ENCODE data around the gene SH3BP5. TPM values are rescaled to one million over a fixed set of nuclear protein-coding genes. Genes with fewer than 3 reads are reported as not detected.

Gene SH3BP5
- total and polyA plus RNA-seq, 8 donors = 2.8 to 9.8 (median 6.2) TPM

DNA sequence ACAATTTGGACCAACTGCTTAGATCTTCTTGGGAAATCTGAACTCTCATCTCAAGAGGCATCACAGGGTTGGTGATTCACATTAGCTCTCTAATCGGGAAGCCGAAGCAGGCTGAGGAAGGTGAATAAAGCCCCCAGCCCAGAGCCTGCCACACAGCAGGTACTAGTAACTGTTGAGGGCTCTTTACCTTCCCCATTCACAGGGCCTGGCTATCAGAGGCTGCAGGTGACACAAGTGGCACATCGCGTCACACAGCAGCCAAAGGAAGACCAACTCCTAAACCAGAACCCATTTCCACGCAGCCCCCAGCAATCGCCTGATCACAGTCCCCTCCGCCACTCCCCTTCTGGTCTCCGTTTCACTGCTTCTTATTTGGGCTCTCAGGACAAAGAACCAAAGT, 29.2 kb downstream of the SH3BP5 start:
- Histone ChIP-seq H3K27ac (no peak overlapping the region), H3K27me3 (no peaks in the 10 kb centered on the region), H3K4me3 (no peak overlapping the region), H3K4me1 (peaks cover 0 to 7% (median 0%) of the 10 kb centered on the region in 3 donors), H3K9me3 (no peaks in the 10 kb centered on the region), H3K36me3 (no peaks in the 10 kb centered on the region)
- 88 to 95% methylated on average over 8 of the region's 8 CpGs for WGBS, 2 donors
- intact Hi-C loops (cut with DNase I) = no loop called here
- ATAC-seq = no peak
- no peak for DNase-seq
- FAIRE-seq = no peak
- TF ChIP-seq, protein P1, sequence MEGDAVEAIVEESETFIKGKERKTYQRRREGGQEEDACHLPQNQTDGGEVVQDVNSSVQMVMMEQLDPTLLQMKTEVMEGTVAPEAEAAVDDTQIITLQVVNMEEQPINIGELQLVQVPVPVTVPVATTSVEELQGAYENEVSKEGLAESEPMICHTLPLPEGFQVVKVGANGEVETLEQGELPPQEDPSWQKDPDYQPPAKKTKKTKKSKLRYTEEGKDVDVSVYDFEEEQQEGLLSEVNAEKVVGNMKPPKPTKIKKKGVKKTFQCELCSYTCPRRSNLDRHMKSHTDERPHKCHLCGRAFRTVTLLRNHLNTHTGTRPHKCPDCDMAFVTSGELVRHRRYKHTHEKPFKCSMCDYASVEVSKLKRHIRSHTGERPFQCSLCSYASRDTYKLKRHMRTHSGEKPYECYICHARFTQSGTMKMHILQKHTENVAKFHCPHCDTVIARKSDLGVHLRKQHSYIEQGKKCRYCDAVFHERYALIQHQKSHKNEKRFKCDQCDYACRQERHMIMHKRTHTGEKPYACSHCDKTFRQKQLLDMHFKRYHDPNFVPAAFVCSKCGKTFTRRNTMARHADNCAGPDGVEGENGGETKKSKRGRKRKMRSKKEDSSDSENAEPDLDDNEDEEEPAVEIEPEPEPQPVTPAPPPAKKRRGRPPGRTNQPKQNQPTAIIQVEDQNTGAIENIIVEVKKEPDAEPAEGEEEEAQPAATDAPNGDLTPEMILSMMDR (IDR thresholded peaks at IDR 0.05) = no peak

DNA sequence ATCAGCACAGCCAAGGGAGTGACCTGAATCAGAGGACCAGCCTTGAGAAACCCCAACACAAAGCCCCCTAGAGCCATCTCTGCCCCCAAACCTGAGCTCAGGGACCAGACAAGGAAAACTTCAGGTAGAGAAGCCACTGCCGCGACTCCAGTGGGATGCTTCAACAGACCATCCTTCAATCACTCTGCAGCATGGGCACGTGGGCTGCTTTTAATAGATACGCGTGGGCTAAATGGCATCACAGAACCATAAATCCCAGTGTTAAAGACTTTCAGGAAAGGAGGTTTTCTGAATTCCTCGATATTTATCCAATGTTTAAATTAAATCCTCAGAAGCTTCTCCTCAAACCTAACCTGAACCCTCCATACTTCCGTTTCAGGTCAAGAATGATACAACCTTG, 30.6 kb downstream of the SH3BP5 start:
- H3K27ac ChIP-seq = no peak overlapping the region
- FAIRE-seq (no peak), ATAC-seq (no peak), DNase-seq (peak in 1 of 6 donors; percentile 8)
- WGBS, 2 donors = 91 to 92% methylated on average over 7 of the region's 7 CpGs
- H3K4me1 ChIP-seq = peaks cover 0 to 7% (median 0%) of the 10 kb centered on the region in 3 donors
- no peaks in the 10 kb centered on the region for H3K27me3 ChIP-seq
- no peak overlapping the region for H3K4me3 ChIP-seq
- H3K36me3 ChIP-seq = no peaks in the 10 kb centered on the region
- TF ChIP-seq, protein P1 (IDR thresholded peaks at IDR 0.05) = no peak
- intact Hi-C loops (cut with DNase I) = no loop called here
- no peaks in the 10 kb centered on the region for H3K9me3 ChIP-seq

DNA sequence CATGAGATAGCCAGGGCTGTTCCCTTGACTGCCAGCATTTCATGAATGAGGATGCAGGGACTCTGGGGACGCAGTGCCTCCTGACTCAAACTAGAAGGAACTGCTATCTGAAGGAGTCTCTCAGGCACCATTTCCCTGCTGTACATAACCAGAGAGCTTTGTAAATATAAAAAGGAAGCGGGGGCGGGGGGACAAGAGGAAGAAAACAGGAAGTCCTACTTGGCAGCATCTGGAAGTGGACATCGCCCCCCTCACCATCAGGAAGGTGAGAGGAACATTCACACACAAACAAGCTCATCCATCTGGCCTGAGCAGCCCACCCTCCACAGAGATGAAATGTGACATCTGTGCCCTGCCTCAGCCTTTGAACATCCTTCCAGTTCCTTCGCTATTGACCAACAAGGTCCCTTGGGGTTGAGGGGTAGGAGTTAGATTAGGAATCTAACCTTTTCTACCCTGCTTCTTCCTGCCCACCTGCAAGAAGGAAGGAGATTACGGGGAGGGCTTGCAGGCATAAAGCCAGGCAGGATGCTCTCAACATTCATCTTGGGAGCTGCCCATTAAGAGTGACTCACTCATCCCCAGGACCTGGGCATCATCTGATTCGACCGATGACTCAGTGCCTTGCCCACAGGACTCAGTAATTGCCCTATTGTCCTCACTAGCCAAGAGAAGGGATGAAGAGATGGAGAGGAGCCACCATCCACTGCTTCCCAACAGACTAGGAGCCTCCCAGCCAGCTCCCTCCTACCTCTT, 31.9 kb downstream of the SH3BP5 start:
- FAIRE-seq (no peak), DNase-seq (peak in 1 of 6 donors; percentile 19), ATAC-seq (peak in 1 of 4 donors; percentile 65)
- no peaks in the 10 kb centered on the region for H3K36me3 ChIP-seq
- TF ChIP-seq, protein P1 (IDR thresholded peaks at IDR 0.05) = no peak
- no peaks in the 10 kb centered on the region for H3K27me3 ChIP-seq
- intact Hi-C loops (cut with DNase I) = no loop called here
- 81 to 92% methylated on average over 7 of the region's 8 CpGs for WGBS, 2 donors
- no peaks in the 10 kb centered on the region for H3K9me3 ChIP-seq
- H3K4me1 ChIP-seq = peaks cover 0 to 7% (median 0%) of the 10 kb centered on the region in 3 donors
- no peak overlapping the region for H3K27ac ChIP-seq
- H3K4me3 ChIP-seq = no peak overlapping the region

DNA sequence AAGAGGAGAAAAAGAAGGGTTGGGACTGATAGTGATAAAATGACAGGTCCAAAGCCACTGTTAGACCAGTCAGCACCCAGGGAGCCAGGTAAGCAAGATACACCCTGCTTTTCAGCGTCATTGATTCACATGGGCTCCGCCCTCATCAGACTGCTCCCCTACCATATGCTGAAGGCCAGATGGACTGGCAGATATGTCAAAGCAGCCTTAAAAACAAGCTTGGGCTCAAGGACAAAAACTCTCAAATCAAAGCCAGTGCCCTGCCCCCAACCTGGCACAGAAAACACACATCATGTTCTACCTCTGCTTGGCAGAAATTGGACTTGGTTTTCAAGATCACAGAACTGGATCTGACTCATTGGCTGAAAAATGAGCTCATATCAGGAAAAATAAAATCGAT, 33.4 kb downstream of the SH3BP5 start:
- DNase-seq (peak in 5 of 6 donors; percentile 77 to 89 (median 82)), ATAC-seq (peak; percentile 24 to 93 (median 88)), FAIRE-seq (no peak)
- Histone ChIP-seq H3K36me3 (no peaks in the 10 kb centered on the region), H3K4me3 (no peak overlapping the region), H3K27ac (peak overlapping the region in 1 of 4 donors; percentile 4), H3K4me1 (peaks cover 0 to 7% (median 0%) of the 10 kb centered on the region in 3 donors), H3K27me3 (no peaks in the 10 kb centered on the region), H3K9me3 (no peaks in the 10 kb centered on the region)
- intact Hi-C loops (cut with DNase I) = no loop called here
- WGBS, 2 donors = 25 to 26% methylated on average over 3 of the region's 3 CpGs
- TF ChIP-seq, protein P1 (IDR thresholded peaks at IDR 0.05) = no peak

DNA sequence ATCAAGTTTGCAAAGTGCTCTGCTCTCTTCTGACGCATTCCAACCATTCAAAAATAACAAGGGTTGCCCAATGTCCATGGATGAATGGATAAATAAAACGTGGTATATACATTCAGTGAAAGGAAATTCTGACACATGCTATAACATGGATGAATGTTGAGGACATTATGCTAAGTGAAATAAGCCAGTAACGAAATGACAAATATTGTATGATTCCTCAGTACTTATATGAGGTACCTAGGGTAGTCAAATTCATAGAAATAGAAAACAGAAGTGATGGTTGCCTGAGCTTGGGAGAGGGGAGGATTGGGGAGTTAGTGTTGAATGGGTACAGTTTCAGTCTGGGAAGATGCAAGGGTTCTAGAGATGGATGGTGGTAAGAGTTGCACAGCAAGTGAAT, 33.9 kb downstream of the SH3BP5 start:
- Histone ChIP-seq H3K27ac (peak overlapping the region in 1 of 4 donors; percentile 4), H3K9me3 (no peaks in the 10 kb centered on the region), H3K27me3 (no peaks in the 10 kb centered on the region), H3K4me1 (peaks cover 0 to 7% (median 0%) of the 10 kb centered on the region in 3 donors), H3K36me3 (no peaks in the 10 kb centered on the region), H3K4me3 (no peak overlapping the region)
- ATAC-seq (peak in 1 of 4 donors; percentile 4), FAIRE-seq (no peak), DNase-seq (no peak)
- TF ChIP-seq, protein P1 (IDR thresholded peaks at IDR 0.05) = no peak
- intact Hi-C loops (cut with DNase I) = no loop called here
- 82% methylated on average over 3 of the region's 3 CpGs for WGBS, 2 donors

Measured in pancreas (tissue), 10 donors.